MG63 (cell line): ENCODE data around the gene TRAPPC10. TPM values are rescaled to one million over a fixed set of nuclear protein-coding genes. Genes with fewer than 3 reads are reported as not detected.

ENCODE experiments used
- DNase-seq: peaks from one replicate; pipeline ENCODE4 v3.0.0-alpha.2; 2020
- H3K27me3 ChIP-seq: fragments of 250-450 bp; sonication (Bioruptor Pico); 2 replicates; pipeline ENCODE4 v1.5.1; 2020; ENCODE audit warnings: mild to moderate bottlenecking, moderate library complexity
- H3K36me3 ChIP-seq: fragments of 250-450 bp; sonication (Bioruptor Pico); 2 replicates; pipeline ENCODE4 v1.5.1; 2020; ENCODE audit warnings: mild to moderate bottlenecking, moderate library complexity
- H3K4me3 ChIP-seq: fragments of 250-450 bp; sonication (Bioruptor Pico); 2 replicates; pipeline ENCODE4 v1.5.1; 2020; ENCODE audit warnings: mild to moderate bottlenecking, moderate library complexity
- H3K9me3 ChIP-seq: fragments of 250-450 bp; sonication (Bioruptor Pico); 2 replicates; pipeline ENCODE4 v1.5.1; 2020; ENCODE audit warnings: mild to moderate bottlenecking, moderate library complexity
- total RNA-seq: library from RNA; depleted of rRNA; stranded (reverse); fragments of >200 nt; shearing (Covaris generic); gene quantifications from 2 replicates; pipeline ENCODE4 v1.2.3, GENCODE V29; 2014; ENCODE audit warnings: low replicate concordance

The TRAPPC10 gene
- total RNA-seq, 1 experiment from 2014 or later = 33.7 TPM

DNA sequence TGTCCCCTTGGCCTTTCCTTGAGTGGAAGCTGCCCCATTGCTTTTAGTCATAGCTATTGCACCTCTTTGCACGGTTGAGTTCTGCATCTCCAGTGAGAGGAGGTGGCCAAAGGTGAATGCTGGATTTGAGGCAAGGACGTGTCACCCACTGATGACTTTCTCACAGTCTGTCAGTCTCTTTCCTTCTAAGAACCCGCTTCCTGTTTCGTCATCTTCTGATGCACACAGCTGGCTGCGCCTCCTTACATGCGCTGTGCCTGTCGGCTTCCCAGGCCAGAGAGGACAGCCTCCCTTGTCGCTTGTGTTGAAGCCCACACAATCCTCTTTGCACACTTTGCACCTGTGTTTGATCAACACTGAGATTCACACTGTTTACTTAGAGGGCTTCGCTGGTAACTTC lies 53.3 kb downstream of the TRAPPC10 start:
- Histone ChIP-seq H3K9me3 (no peaks in the 10 kb centered on the region), H3K27me3 (no peaks in the 10 kb centered on the region), H3K4me3 (no peak overlapping the region), H3K36me3 (peaks cover 40% of the 10 kb centered on the region)
- DNase-seq = no peak

DNA sequence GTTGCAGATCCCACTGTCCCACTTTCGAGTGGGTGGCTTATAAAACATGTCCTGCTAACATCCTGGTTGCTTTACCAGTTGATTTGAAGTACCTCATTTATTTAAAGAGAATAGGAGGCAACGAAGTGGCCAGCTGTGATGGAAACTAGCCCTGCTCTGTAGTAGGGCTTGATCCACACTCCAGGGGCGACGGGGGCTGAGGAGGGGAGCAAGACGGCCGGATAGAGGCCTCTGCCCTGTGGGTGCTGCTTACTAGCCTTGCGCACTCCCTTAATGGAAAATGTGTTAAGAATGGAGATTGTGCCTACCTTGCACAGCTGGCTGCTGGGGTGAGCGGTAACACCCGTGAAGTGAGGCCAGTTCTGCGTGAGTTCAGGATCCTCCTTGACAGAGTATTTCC lies 54.0 kb downstream of the TRAPPC10 start:
- Histone ChIP-seq H3K27me3 (no peaks in the 10 kb centered on the region), H3K9me3 (no peaks in the 10 kb centered on the region), H3K4me3 (no peak overlapping the region), H3K36me3 (peaks cover 43% of the 10 kb centered on the region)
- DNase-seq = no peak

DNA sequence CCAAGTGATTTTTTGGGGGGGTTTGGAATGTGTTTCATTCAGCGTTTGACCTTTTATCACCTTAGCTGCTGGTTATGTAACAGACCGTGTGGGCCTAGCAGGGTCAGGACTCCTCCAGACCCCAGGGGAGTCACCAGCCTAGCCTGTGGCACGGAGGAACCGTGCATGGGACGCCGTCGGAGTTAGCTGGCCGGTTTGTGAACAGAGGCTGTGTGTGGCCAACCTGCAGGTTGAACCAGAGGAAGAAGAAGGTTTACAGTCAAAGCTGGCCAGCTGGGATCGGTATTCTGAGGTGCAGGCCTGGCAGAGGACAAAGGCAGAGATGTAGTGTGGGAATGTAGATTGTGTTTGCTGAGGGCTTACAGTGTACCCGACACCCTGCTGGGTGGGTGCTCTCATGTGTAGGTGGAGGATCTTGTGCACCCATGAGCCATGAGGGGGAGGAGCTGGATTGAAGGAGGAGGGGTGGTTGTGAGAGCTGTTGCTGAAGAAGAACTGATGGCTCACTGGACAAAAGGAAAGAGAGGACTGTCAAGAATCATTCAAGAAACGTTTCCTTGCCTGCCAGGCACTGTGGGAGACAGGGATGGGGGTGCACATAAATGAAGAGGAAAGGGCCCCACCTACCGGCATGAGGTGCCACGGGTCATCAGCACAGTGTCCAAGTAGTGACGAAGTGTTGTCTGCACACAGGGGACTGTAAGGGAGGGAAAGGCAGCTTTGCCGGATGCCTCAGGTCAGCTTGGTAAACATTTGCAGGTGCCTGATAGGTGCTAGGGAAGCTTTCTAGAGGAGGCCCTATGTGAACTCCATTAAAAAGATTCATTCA lies 55.1 kb downstream of the TRAPPC10 start:
- no peak for DNase-seq
- Histone ChIP-seq H3K4me3 (no peak overlapping the region), H3K27me3 (no peaks in the 10 kb centered on the region), H3K36me3 (peaks cover 36% of the 10 kb centered on the region), H3K9me3 (no peaks in the 10 kb centered on the region)

DNA sequence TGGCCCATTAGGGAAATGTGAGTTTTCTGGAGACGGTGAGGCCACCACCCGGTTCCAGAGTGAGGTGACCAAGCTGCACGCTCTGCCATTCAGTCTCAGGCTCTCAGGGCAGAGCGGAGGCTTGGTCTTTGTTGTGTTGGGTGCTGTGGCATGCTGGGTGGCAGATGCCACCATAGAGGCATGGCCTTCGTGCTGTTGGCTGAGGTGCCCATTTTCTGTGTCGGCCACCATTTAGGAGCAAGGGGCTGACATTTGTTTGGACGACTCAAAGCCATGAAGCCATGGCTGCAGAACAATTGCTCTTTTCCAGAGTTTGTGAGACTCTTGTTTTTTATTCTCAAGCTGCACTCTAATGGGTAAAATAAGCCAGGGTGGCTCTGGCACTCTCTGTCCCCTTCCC lies 58.3 kb downstream of the TRAPPC10 start:
- no peaks in the 10 kb centered on the region for H3K9me3 ChIP-seq
- H3K4me3 ChIP-seq = no peak overlapping the region
- H3K27me3 ChIP-seq = no peaks in the 10 kb centered on the region
- DNase-seq = no peak
- peaks cover 41% of the 10 kb centered on the region for H3K36me3 ChIP-seq

DNA sequence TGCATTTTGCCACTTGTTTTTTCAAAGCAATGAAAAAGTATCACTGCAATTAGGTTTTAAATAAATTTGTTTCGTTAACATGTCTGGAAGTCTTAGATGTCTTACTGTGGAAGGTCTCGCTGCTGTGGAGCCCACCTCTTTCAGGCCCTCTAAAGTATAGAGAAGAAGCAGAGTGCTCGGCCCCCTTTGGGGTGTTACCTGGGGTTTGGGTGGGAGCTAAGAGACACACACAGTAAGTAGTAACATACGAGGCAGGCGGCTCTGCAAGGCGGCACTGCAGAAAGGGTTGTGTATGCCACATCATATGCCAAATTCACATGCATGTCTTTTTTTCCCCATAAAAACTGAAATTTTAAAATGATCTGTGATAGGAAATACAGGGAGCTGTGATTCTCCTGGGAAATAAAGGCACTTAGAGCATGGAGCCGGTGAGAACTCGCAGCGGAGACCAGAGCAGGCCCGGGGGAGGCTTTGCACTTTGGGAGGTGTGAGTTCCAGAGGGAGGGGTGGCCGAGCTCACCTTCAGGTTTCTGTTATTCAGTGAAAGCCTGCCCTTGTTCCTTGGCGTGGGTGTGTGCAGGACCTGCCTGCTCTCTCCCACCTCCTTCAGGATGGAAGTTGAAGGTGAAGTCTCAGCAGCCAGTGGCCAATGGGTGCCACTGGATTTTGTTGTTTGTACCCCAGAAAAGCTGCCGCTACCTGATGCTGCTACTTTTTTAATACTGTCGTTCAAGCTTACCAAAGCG lies 59.4 kb downstream of the TRAPPC10 start:
- H3K27me3 ChIP-seq = no peaks in the 10 kb centered on the region
- no peaks in the 10 kb centered on the region for H3K9me3 ChIP-seq
- no peak overlapping the region for H3K4me3 ChIP-seq
- H3K36me3 ChIP-seq = peaks cover 50% of the 10 kb centered on the region
- DNase-seq = no peak

DNA sequence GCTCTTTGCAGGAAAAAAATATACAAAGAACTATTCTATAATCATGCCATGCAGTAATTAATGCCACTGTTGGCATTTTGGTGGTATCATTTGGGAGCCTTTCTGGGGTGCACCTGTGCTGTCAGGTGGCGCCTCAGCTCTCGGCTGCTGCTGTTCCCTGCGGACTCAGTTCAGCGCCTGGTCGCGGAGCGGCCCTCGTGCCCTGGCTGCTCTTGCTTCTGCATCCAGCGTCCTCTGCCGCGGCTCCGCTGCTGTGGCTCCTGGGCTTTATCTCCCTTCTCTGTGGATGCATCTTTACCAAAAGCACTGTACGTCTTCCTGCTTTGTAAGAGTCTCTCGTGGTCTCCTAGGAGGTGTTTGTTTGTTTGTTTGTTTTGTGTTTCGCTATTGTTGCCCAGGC lies 60.0 kb downstream of the TRAPPC10 start:
- no peaks in the 10 kb centered on the region for H3K27me3 ChIP-seq
- H3K9me3 ChIP-seq = no peaks in the 10 kb centered on the region
- no peak overlapping the region for H3K4me3 ChIP-seq
- peaks cover 52% of the 10 kb centered on the region for H3K36me3 ChIP-seq
- DNase-seq = no peak

DNA sequence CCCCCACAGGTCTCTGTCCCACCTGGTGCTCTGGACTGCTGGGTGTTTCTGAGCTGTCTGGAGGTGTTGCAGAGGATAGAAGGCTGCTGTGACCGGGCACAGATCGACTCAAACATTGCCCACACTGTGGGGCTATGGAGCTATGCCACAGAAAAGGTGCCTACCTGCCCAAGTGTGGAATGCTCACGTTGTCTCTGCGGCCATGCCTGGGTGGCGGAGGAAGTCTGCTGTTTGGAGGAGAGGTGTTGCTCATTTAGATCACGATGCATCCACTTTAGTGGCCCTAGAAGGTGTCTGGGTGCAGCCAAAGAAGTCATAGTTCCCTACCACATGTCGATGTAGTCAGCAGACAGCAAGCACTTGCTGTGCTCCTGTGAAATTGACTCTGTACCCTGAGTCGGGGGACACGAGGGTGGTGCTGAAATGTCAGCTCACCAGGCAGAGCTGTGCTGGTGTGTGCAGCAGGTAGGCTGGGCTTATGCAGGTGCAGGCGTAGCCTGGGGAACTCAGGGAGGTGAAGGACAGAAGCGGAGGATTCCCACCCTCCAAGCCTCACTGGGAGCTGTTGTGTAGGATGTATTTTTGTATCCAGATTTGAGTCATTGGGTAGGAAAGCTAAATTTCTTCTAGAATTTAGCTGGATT lies 62.3 kb downstream of the TRAPPC10 start:
- H3K4me3 ChIP-seq = no peak overlapping the region
- H3K27me3 ChIP-seq = no peaks in the 10 kb centered on the region
- no peak for DNase-seq
- H3K9me3 ChIP-seq = no peaks in the 10 kb centered on the region
- peaks cover 63% of the 10 kb centered on the region for H3K36me3 ChIP-seq

DNA sequence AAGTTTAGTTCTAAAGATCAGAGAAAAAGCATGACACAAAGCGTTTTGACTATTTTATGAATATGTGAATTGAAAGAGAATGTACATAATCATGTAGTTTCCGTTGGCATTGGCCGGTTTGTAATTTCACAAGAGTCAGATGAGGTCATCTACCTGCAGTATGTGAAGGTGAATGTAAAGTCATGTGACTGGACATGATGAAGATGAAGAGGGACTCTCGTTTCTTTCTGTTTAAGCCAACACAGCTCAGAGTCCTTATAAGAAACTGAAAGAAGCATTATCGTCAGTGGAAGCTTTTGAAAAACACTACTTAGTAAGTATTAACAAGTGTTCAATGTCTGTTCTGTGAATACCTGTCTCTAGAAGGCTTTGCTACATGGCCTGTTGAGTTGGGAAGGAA lies 64.2 kb downstream of the TRAPPC10 start:
- Histone ChIP-seq H3K4me3 (no peak overlapping the region), H3K36me3 (peaks cover 63% of the 10 kb centered on the region), H3K9me3 (no peaks in the 10 kb centered on the region), H3K27me3 (no peaks in the 10 kb centered on the region)
- no peak for DNase-seq

DNA sequence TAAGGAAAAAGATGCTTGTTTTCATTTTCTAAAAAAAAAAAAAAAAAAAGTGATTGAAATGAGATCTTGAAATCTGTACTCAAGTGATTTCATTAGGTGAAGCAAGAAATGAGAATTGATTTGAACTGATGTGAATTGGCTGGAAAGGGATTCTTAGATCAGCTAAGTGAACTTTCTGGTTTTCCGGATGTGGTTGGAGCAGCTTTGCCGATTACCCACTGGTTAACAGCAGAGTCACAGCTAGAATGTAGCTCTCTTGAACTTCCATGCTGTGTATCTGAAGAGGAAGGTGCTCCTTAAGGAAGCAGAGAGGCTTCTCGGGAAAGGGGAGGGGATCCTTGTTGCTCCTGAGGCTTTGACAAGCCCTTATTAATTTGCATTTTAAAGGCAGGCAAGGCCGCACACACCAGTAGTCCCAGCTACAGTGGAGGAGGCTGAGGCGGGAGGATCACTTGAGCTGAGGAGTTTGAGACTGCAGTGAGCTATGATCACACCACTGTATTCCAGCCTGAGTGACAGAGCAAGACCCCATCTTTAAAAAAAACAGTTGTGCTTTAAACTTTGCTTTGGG lies 66.4 kb downstream of the TRAPPC10 start:
- Histone ChIP-seq H3K4me3 (no peak overlapping the region), H3K9me3 (no peaks in the 10 kb centered on the region), H3K36me3 (peaks cover 79% of the 10 kb centered on the region), H3K27me3 (no peaks in the 10 kb centered on the region)
- no peak for DNase-seq

DNA sequence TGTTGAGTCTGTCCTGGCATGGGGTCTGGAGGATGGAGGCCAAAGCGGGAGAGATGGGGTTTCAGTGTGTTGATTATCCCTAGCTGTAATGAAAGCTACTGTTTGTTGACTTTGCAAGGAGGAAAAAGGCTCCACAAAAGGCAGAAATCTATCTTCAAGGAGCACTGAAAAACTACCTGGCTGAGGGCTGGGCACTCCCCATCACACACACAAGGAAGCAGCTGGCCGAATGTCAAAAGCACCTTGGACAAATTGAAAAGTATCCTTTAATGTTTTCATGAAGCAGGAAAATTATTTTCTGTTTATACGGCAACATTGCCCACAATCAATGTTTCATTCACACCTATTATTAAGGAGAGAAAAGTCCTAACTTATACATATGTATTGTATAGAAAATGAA lies 67.3 kb downstream of the TRAPPC10 start:
- no peaks in the 10 kb centered on the region for H3K9me3 ChIP-seq
- H3K27me3 ChIP-seq = no peaks in the 10 kb centered on the region
- no peak for DNase-seq
- H3K36me3 ChIP-seq = peaks cover 79% of the 10 kb centered on the region
- no peak overlapping the region for H3K4me3 ChIP-seq

DNA sequence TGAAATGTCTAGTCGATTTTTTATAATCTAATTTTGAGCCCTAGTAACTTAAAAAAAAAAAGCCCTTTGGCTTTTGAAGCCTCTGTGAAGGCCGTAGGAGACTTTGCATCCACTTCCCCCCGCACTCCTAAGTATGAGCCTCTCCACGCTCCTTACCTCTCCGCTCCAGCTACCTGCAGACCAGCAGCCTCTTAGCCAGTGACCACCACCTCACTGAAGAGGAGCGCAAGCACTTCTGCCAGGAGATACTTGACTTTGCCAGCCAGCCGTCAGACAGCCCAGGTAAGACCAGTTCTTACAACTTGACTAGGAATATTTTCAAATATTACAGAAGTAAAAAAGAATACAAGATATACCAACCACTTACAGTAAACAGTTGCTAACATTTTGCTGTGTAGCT lies 67.7 kb downstream of the TRAPPC10 start:
- no peak for DNase-seq
- H3K9me3 ChIP-seq = no peaks in the 10 kb centered on the region
- peaks cover 78% of the 10 kb centered on the region for H3K36me3 ChIP-seq
- H3K4me3 ChIP-seq = no peak overlapping the region
- H3K27me3 ChIP-seq = no peaks in the 10 kb centered on the region

DNA sequence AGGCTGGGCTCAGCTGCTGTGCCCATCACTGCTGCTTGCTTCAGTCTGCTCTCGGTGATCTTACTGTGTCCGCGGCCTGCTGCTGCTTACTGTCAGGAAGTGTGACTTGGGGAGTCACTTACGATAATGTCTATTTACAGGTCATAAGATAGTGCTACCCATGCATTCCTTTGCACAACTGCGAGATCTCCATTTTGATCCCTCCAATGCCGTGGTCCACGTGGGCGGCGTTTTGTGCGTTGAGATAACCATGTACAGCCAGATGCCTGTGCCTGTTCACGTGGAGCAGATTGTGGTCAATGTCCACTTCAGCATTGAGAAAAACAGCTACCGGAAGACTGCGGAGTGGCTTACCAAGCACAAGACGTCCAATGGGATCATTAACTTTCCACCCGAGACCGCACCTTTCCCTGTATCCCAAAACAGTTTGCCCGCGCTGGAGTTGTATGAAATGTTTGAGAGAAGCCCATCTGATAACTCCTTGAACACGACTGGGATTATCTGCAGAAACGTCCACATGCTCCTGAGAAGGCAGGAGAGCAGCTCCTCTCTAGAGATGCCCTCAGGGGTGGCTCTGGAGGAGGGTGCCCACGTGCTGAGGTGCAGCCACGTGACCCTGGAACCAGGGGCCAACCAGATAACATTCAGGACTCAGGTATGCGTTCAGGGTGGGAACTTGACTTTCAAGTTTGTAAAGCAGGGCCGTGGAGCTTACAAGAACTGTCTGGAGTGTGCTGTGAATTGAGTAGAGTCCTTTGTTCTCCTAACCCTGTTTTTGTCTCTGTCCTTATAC lies 70.7 kb downstream of the TRAPPC10 start:
- Histone ChIP-seq H3K9me3 (no peaks in the 10 kb centered on the region), H3K36me3 (peaks cover 65% of the 10 kb centered on the region), H3K27me3 (no peaks in the 10 kb centered on the region), H3K4me3 (no peak overlapping the region)
- DNase-seq = no peak

DNA sequence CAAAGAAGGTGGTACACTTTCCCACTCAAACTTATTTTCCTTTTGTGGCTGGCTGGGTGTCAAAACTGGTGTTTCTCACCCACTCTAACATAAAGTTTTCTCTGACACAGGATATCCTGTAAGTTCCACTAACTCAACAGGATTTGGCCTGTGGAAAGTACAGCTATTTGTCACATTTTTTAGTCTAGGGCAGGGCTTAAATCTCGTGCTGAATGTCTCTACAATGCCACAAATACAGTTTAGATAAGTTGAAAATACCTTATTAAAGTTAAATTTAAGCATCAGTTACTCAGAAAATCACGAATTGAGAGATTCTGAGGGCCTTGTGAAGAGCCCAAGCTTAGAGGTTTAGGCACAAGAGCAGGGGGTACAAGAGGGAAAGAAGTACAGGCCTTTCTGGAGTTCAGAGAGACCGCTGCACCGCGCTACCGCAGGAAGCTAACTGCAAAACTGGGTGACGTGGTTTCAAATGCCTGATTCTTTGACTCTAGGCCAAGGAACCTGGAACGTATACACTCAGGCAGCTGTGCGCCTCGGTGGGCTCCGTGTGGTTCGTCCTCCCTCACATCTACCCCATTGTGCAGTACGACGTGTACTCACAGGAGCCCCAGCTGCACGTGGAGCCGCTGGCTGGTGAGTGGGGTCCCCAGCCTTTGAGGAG lies 71.7 kb downstream of the TRAPPC10 start:
- Histone ChIP-seq H3K9me3 (no peaks in the 10 kb centered on the region), H3K27me3 (no peaks in the 10 kb centered on the region), H3K36me3 (peaks cover 63% of the 10 kb centered on the region), H3K4me3 (no peak overlapping the region)
- DNase-seq = no peak

DNA sequence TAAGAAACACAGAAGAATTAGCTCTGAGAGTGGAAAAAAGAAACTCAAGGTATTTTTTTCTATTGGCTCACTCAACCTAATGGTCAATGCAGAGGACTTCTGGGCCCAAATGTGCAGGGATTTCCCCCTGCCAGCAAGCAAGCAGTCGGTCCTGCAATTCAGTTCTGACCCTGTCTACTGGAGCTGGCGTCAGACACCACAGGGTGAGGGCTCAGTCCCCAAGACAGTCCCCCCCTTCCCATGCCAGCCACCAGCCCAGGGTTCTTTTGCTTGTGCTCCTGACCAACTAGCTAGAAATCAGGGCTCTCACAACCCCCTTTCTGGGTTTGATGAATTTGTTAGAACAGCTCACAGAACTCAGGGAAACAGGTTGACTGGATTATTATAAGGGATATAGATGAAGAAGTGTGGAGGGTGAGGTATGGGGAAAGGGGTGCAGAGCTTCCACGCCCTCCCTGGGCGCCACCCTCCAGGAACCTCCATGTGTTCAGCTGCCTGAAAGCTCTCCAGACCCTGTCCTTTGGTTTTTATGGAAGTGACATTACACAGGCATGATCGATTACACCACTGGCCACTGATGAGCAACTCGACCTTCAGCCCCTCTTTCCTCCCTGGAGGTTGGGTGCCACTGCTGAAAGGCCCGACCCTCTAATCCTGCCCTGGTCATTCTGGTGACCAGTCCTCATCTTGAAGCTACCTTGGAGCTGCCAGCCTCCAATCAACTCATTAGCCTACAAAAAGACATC lies 72.6 kb downstream of the TRAPPC10 start:
- H3K27me3 ChIP-seq = no peaks in the 10 kb centered on the region
- H3K36me3 ChIP-seq = peaks cover 55% of the 10 kb centered on the region
- H3K4me3 ChIP-seq = no peak overlapping the region
- DNase-seq = no peak
- H3K9me3 ChIP-seq = no peaks in the 10 kb centered on the region

DNA sequence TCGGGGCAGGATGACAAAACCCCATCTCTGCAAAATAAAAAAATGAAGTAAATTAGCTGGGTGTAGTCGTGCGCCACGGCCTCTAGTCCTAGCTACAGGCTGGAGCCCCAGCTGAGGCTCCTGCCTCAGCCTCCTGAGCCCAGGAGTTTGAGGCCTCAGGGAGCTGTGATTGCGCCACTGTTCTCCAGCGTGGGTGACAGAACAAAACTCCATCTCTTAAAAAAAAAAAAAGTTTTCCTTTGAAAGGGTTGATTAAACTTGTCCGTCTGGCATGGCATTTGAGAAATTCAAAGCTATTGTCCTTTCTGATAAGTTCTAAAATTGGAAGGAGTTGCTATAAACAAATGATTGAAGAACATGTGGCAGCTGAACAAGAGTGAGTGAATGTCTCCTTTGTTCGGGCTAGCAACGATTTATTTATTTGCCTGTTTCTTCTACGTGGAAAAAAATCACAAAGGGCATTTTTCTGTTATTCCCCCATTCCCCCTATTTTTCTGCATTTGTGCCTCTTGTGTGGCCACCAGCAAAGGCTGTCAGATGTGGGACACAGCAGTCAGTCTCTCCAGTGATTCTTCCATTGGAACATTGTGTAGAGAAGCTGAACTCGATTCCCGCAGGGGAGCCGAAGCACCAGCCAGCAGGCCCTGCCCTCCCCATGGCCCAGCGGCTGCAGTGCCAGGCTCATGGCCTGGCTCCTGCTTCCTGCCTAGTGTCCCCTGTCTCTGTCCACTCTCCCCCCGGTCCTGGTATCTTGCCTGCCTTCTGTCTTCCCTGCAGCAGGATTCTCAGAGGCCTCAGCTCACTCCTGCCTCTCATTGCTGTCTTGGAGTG lies 73.6 kb downstream of the TRAPPC10 start:
- Histone ChIP-seq H3K9me3 (no peaks in the 10 kb centered on the region), H3K36me3 (peaks cover 59% of the 10 kb centered on the region), H3K27me3 (no peaks in the 10 kb centered on the region), H3K4me3 (no peak overlapping the region)
- DNase-seq = no peak
